ENCODE data around the gene DYRK1B. TPM values are rescaled to one million over a fixed set of nuclear protein-coding genes. Genes with fewer than 3 reads are reported as not detected.

The DYRK1B gene
- total and polyA plus RNA-seq, 7 donors = 6.6 to 11.4 (median 8.6) TPM

DNA sequence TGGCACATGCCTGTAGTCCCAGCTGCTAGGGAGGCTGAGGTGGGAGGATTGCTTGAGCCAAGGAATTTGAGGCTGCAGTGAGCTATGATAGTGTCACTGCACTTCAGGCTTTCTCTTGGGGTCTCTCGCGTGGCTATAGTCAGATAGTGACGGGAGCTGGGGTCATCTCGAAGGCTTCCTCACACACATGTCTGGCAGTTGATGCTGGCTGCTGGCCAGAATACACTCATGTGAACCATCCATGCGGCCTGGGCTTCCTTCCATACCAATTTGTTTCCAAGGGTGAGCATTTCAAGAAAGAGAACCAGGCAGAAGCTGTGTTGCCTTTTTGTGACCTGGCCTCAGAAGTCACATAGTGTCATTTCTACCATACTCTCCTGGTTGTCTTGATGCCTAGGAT lies 28.9 kb downstream of the DYRK1B start:
- Histone ChIP-seq H3K27ac (no peak overlapping the region), H3K27me3 (peaks cover 0 to 18% (median 12%) of the 10 kb centered on the region in 3 donors), H3K4me3 (no peak overlapping the region), H3K36me3 (no peaks in the 10 kb centered on the region), H3K4me1 (no peaks in the 10 kb centered on the region), H3K9me3 (no peaks in the 10 kb centered on the region)
- DNase-seq = no peak
- WGBS, 2 donors = 55 to 67% methylated on average over 5 of the region's 5 CpGs
- intact Hi-C loops (cut with DNase I) = no loop called here
- TF ChIP-seq EP300 (IDR thresholded peaks at IDR 0.05) (no peak), POLR2A (IDR thresholded peaks at IDR 0.05) (no peak), POLR2AphosphoS5 (IDR thresholded peaks at IDR 0.05) (no peak)
- TF ChIP-seq, protein P1, sequence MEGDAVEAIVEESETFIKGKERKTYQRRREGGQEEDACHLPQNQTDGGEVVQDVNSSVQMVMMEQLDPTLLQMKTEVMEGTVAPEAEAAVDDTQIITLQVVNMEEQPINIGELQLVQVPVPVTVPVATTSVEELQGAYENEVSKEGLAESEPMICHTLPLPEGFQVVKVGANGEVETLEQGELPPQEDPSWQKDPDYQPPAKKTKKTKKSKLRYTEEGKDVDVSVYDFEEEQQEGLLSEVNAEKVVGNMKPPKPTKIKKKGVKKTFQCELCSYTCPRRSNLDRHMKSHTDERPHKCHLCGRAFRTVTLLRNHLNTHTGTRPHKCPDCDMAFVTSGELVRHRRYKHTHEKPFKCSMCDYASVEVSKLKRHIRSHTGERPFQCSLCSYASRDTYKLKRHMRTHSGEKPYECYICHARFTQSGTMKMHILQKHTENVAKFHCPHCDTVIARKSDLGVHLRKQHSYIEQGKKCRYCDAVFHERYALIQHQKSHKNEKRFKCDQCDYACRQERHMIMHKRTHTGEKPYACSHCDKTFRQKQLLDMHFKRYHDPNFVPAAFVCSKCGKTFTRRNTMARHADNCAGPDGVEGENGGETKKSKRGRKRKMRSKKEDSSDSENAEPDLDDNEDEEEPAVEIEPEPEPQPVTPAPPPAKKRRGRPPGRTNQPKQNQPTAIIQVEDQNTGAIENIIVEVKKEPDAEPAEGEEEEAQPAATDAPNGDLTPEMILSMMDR (IDR thresholded peaks at IDR 0.05) = no peak

- Histone ChIP-seq H3K27me3 (peaks cover 0 to 22% (median 12%) of the 10 kb centered on the region in 3 donors), H3K36me3 (no peaks in the 10 kb centered on the region), H3K9me3 (no peaks in the 10 kb centered on the region), H3K27ac (no peak overlapping the region), H3K4me1 (no peaks in the 10 kb centered on the region), H3K4me3 (no peak overlapping the region)
- TF ChIP-seq POLR2A (IDR thresholded peaks at IDR 0.05) (no peak), POLR2AphosphoS5 (IDR thresholded peaks at IDR 0.05) (no peak), EP300 (IDR thresholded peaks at IDR 0.05) (no peak)
- TF ChIP-seq, protein P1 (IDR thresholded peaks at IDR 0.05) = no peak
- no peak for DNase-seq
- WGBS, 2 donors = 49 to 51% methylated on average over 4 of the region's 4 CpGs
- intact Hi-C loops (cut with DNase I) = no loop called here
Observed at GRCh38 chr19:39802958-39803357, 31.0 kb downstream of the DYRK1B start.

- Histone ChIP-seq H3K36me3 (no peaks in the 10 kb centered on the region), H3K4me1 (no peaks in the 10 kb centered on the region), H3K4me3 (no peak overlapping the region), H3K27me3 (peaks cover 0 to 14% (median 3%) of the 10 kb centered on the region in 3 donors), H3K27ac (no peak overlapping the region), H3K9me3 (no peaks in the 10 kb centered on the region)
- TF ChIP-seq POLR2AphosphoS5 (IDR thresholded peaks at IDR 0.05) (no peak), EP300 (IDR thresholded peaks at IDR 0.05) (no peak), POLR2A (IDR thresholded peaks at IDR 0.05) (no peak)
- TF ChIP-seq, protein P1 (IDR thresholded peaks at IDR 0.05) = no peak
- intact Hi-C loops (cut with DNase I) = no loop called here
- 55 to 77% methylated on average over 2 of the region's 2 CpGs for WGBS, 2 donors
- no peak for DNase-seq
Observed at GRCh38 chr19:39797083-39797482, 36.9 kb downstream of the DYRK1B start.

DNA sequence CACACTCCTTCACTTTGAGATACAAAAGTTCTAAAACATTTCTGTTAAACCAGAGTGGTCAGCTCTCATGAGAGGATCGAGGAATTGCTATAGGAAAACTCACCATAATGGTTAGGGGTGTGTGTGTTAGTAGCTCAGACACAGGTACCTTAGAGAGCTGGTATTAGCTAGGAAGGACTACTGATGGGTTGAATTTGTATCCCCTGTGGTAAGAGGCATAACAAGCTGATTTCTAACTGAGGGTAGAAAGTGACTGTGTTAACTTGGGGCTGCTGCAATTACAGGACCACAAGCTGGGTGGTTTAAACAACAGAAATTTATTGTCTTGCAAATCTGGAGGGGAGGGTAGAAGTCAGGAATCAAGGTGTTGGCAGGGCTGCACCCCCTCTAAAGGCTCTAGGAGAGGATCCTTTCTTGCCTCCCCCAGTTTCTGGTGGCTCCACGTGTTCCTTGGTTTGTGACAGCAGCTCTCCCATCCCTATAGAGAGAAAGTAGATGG lies 37.9 kb downstream of the DYRK1B start:
- Histone ChIP-seq H3K27me3 (peaks cover 0 to 8% (median 0%) of the 10 kb centered on the region in 3 donors), H3K9me3 (no peaks in the 10 kb centered on the region), H3K36me3 (no peaks in the 10 kb centered on the region), H3K27ac (no peak overlapping the region), H3K4me3 (no peak overlapping the region), H3K4me1 (no peaks in the 10 kb centered on the region)
- DNase-seq = no peak
- TF ChIP-seq, protein P1 (IDR thresholded peaks at IDR 0.05) = no peak
- TF ChIP-seq POLR2A (IDR thresholded peaks at IDR 0.05) (no peak), EP300 (IDR thresholded peaks at IDR 0.05) (no peak), POLR2AphosphoS5 (IDR thresholded peaks at IDR 0.05) (no peak)
- WGBS, 2 donors = 26 to 37% methylated on average over 2 of the region's 2 CpGs
- intact Hi-C loops (cut with DNase I) = no loop called here

- intact Hi-C loops (cut with DNase I) = no loop called here
- no peak overlapping the region for H3K27ac ChIP-seq
- no peaks in the 10 kb centered on the region for H3K9me3 ChIP-seq
- no peaks in the 10 kb centered on the region for H3K4me1 ChIP-seq
- H3K4me3 ChIP-seq = no peak overlapping the region
- no peak for DNase-seq
- 44 to 49% methylated on average over 5 of the region's 5 CpGs for WGBS, 2 donors
- H3K27me3 ChIP-seq = peaks cover 0 to 8% (median 0%) of the 10 kb centered on the region in 3 donors
- TF ChIP-seq POLR2AphosphoS5 (IDR thresholded peaks at IDR 0.05) (no peak), EP300 (IDR thresholded peaks at IDR 0.05) (no peak), POLR2A (IDR thresholded peaks at IDR 0.05) (no peak)
- TF ChIP-seq, protein P1 (IDR thresholded peaks at IDR 0.05) = no peak
- H3K36me3 ChIP-seq = no peaks in the 10 kb centered on the region
Observed at GRCh38 chr19:39795001-39795400, 39.0 kb downstream of the DYRK1B start.
